ENCODE data around the gene EZH2.

- TF ChIP-seq, protein P1, sequence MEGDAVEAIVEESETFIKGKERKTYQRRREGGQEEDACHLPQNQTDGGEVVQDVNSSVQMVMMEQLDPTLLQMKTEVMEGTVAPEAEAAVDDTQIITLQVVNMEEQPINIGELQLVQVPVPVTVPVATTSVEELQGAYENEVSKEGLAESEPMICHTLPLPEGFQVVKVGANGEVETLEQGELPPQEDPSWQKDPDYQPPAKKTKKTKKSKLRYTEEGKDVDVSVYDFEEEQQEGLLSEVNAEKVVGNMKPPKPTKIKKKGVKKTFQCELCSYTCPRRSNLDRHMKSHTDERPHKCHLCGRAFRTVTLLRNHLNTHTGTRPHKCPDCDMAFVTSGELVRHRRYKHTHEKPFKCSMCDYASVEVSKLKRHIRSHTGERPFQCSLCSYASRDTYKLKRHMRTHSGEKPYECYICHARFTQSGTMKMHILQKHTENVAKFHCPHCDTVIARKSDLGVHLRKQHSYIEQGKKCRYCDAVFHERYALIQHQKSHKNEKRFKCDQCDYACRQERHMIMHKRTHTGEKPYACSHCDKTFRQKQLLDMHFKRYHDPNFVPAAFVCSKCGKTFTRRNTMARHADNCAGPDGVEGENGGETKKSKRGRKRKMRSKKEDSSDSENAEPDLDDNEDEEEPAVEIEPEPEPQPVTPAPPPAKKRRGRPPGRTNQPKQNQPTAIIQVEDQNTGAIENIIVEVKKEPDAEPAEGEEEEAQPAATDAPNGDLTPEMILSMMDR (IDR thresholded peaks at IDR 0.05; ENCODE audit: insufficient read depth, low read length): no peak
- TF ChIP-seq GABPA (IDR thresholded peaks at IDR 0.05; ENCODE audit: low read depth) (no peak), POLR2AphosphoS5 (IDR thresholded peaks at IDR 0.05; ENCODE audit: low read depth) (no peak), SPI1 (IDR thresholded peaks at IDR 0.05; ENCODE audit: borderline replicate concordance, low read depth) (peak; percentile 3; the same call in 1 of the 2 replicates)
- TF ChIP-seq, protein P2, sequence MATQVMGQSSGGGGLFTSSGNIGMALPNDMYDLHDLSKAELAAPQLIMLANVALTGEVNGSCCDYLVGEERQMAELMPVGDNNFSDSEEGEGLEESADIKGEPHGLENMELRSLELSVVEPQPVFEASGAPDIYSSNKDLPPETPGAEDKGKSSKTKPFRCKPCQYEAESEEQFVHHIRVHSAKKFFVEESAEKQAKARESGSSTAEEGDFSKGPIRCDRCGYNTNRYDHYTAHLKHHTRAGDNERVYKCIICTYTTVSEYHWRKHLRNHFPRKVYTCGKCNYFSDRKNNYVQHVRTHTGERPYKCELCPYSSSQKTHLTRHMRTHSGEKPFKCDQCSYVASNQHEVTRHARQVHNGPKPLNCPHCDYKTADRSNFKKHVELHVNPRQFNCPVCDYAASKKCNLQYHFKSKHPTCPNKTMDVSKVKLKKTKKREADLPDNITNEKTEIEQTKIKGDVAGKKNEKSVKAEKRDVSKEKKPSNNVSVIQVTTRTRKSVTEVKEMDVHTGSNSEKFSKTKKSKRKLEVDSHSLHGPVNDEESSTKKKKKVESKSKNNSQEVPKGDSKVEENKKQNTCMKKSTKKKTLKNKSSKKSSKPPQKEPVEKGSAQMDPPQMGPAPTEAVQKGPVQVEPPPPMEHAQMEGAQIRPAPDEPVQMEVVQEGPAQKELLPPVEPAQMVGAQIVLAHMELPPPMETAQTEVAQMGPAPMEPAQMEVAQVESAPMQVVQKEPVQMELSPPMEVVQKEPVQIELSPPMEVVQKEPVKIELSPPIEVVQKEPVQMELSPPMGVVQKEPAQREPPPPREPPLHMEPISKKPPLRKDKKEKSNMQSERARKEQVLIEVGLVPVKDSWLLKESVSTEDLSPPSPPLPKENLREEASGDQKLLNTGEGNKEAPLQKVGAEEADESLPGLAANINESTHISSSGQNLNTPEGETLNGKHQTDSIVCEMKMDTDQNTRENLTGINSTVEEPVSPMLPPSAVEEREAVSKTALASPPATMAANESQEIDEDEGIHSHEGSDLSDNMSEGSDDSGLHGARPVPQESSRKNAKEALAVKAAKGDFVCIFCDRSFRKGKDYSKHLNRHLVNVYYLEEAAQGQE (IDR thresholded peaks at IDR 0.05; ENCODE audit: insufficient replicate concordance, low read depth): no peak
Observed at GRCh38 chr7:148856891-148857290, 27.2 kb downstream of the EZH2 start.

All from HL-60 (cell line).